Measurements from ENCODE around the gene RHOT2.

DNA sequence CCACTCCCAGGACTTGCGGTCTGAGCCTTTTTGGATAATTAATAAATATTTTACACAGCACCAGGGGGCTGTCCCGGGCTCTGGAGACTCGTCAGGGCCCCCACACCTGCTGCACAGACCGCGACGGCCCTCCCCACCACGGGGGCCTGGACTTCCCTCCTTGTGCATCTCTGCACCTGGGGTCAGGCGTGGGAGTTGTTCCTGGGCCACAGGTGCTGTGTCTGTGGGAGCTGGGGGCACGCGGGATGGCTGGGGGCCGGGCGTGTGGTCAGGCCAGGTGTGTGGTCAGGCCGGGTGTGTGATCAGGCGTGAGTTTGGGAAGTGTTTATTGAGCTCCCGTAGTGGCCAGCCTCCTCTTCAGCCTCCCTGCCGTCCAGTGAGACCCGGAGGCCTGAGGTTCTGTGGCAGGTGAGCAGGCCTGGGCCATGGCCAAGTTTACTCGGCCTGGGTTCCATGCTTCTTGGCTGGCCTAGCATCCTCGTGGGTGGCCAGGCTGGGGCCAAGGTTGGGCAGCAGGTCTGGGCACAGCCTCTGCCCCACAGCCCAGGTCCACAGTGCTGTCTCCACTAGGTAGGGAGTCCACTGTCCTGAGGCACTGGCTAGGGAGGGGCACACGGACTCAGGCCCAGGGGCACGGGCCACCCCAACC is 10.4 kb downstream of the RHOT2 start:
- TF ChIP-seq POLR2AphosphoS5 (IDR thresholded peaks at IDR 0.05; ENCODE audit: low read depth, low read length) (no peak), POLR2A (IDR thresholded peaks at IDR 0.05; ENCODE audit: low read depth, low read length) (no peak), PAX5 (IDR thresholded peaks at IDR 0.05; ENCODE audit: insufficient read depth, low read length, severe bottlenecking) (no peak), TAF1 (IDR thresholded peaks at IDR 0.05; ENCODE audit: low read depth, low read length) (no peak), SPI1 (IDR thresholded peaks at IDR 0.05; ENCODE audit: low read depth, low read length) (no peak), POU2F2 (IDR thresholded peaks at IDR 0.05; ENCODE audit: low read depth, low read length) (no peak)

Data from GM12891 (cell line).